Fibroblast of lung (primary cell): Measurements from ENCODE around the gene AOC1.

Experiments used
- EZH2 ChIP-seq: IDR thresholded peaks from 2 replicates; pipeline ENCODE4 v1.5.1; 2012; ENCODE audit warnings: low read length, control low read depth, mild to moderate bottlenecking; ENCODE audit errors: missing control alignments
- TF ChIP-seq, protein P1 (sequence below), 2 donors: IDR thresholded peaks in 1 of 2; conservative IDR thresholded peaks in 1 of 2; 1 replicate in 1 of 2; 2 replicates in 1 of 2; pipeline ENCODE4 v1.5.1; 2011 to 2012; ENCODE audit warnings: low read length in 2 of 2, control low read depth in 1 of 2, inconsistent platforms in 1 of 2, low read depth in 1 of 2, mild to moderate bottlenecking in 1 of 2

DNA sequence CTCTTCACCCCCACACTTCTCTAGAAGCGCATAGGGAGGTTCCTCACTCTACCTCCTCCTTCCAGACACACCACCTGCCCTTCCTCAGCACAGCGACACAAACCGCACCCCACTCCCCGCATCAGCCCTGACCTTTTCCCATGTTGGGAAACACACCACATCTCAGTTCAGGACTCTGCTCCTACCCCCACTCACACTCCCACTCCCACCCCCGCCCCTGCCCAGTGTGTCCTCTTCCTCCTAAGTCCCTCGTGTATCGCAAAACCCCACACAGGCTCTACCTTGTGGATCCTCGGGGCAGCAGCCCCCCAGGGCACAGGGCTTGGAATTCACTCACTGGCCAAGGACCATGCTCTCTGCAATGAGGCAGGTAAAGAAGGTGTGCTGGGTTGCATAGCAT, 4.2 kb upstream of the AOC1 start:
- TF ChIP-seq, protein P1, sequence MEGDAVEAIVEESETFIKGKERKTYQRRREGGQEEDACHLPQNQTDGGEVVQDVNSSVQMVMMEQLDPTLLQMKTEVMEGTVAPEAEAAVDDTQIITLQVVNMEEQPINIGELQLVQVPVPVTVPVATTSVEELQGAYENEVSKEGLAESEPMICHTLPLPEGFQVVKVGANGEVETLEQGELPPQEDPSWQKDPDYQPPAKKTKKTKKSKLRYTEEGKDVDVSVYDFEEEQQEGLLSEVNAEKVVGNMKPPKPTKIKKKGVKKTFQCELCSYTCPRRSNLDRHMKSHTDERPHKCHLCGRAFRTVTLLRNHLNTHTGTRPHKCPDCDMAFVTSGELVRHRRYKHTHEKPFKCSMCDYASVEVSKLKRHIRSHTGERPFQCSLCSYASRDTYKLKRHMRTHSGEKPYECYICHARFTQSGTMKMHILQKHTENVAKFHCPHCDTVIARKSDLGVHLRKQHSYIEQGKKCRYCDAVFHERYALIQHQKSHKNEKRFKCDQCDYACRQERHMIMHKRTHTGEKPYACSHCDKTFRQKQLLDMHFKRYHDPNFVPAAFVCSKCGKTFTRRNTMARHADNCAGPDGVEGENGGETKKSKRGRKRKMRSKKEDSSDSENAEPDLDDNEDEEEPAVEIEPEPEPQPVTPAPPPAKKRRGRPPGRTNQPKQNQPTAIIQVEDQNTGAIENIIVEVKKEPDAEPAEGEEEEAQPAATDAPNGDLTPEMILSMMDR (conservative IDR thresholded peaks at IDR 0.05 in 1 of 2, IDR thresholded peaks at IDR 0.05 in 1 of 2; ENCODE audit: low read depth in 1 of 2, low read length in 2 of 2), result no peak
- TF ChIP-seq EZH2, result no peak
